H9 (cell line): ENCODE results near the gene MUCL3. TPM values are rescaled to one million over a fixed set of nuclear protein-coding genes. Genes with fewer than 3 reads are reported as not detected.

ENCODE experiments used
- DNase-seq: peaks from one replicate; pipeline ENCODE4 v3.0.0-alpha.2; 2017
- H2AFZ ChIP-seq: one replicate; pipeline ENCODE4 v1.6.1; 2013; ENCODE audit warnings: mild to moderate bottlenecking, low read length, control low read depth, moderate library complexity
- H2AK5ac ChIP-seq: 2 replicates; pipeline ENCODE4 v1.6.1; 2013; ENCODE audit warnings: low read length, control low read depth, mixed read lengths; ENCODE audit not compliant: insufficient read length
- H2BK120ac ChIP-seq: one replicate; pipeline ENCODE4 v1.6.1; 2013; ENCODE audit warnings: low read depth, mild to moderate bottlenecking, low read length, control low read depth, inconsistent platforms; ENCODE audit not compliant: poor library complexity, severe bottlenecking
- H2BK12ac ChIP-seq: 2 replicates; pipeline ENCODE4 v1.6.1; 2013; ENCODE audit warnings: low read length, control low read depth, mixed read lengths, low read depth; ENCODE audit not compliant: insufficient read length
- H2BK15ac ChIP-seq: 2 replicates; pipeline ENCODE4 v1.6.1; 2013; ENCODE audit warnings: low read depth, low read length, control low read depth
- H2BK20ac ChIP-seq: one replicate; pipeline ENCODE4 v1.6.1; 2013; ENCODE audit warnings: low read depth, mild to moderate bottlenecking, low read length, control low read depth, inconsistent platforms; ENCODE audit not compliant: poor library complexity, severe bottlenecking
- H2BK5ac ChIP-seq: 2 replicates; pipeline ENCODE4 v1.6.1; 2013; ENCODE audit warnings: low read length, control low read depth, mixed read lengths; ENCODE audit not compliant: insufficient read length
- H3K14ac ChIP-seq: 2 replicates; pipeline ENCODE4 v1.6.1; 2013; ENCODE audit warnings: low read length, control low read depth; ENCODE audit not compliant: insufficient read depth
- H3K18ac ChIP-seq: 2 replicates; pipeline ENCODE4 v1.6.1; 2013; ENCODE audit warnings: low read depth, mild to moderate bottlenecking, mixed read lengths, low read length, control low read depth; ENCODE audit not compliant: insufficient read length
- H3K23ac ChIP-seq: 2 replicates; pipeline ENCODE4 v1.6.1; 2013; ENCODE audit warnings: low read length, control low read depth, mixed read lengths, low read depth; ENCODE audit not compliant: insufficient read length
- H3K23me2 ChIP-seq: 2 replicates; pipeline ENCODE4 v1.6.1; 2013; ENCODE audit warnings: low read depth, mild to moderate bottlenecking, mixed read lengths, low read length, control low read depth; ENCODE audit not compliant: insufficient read length, poor library complexity, severe bottlenecking
- H3K27ac ChIP-seq: 2 replicates; pipeline ENCODE4 v1.5.1; 2013; ENCODE audit warnings: low read length, control low read depth, mixed read lengths, low read depth; ENCODE audit not compliant: insufficient read length
- H3K27me3 ChIP-seq: 2 replicates; pipeline ENCODE4 v1.6.1; 2013; ENCODE audit warnings: low read length, control low read depth, inconsistent platforms; ENCODE audit not compliant: insufficient read depth
- H3K4ac ChIP-seq: 2 replicates; pipeline ENCODE4 v1.6.1; 2013; ENCODE audit warnings: low read depth, mild to moderate bottlenecking, control low read depth, inconsistent platforms, low read length, moderate library complexity
- H3K4me1 ChIP-seq: 2 replicates; pipeline ENCODE4 v1.6.1; 2013; ENCODE audit warnings: low read length, control low read depth, inconsistent platforms; ENCODE audit not compliant: insufficient read depth
- H3K4me2 ChIP-seq: 2 replicates; pipeline ENCODE4 v1.6.1; 2013; ENCODE audit warnings: low read length, control low read depth, mixed read lengths; ENCODE audit not compliant: insufficient read length, insufficient read depth
- H3K56ac ChIP-seq: 2 replicates; pipeline ENCODE4 v1.6.1; 2013; ENCODE audit warnings: low read depth, mild to moderate bottlenecking, mixed read lengths, low read length, control low read depth; ENCODE audit not compliant: insufficient read length
- H3K79me1 ChIP-seq: 2 replicates; pipeline ENCODE4 v1.6.1; 2013; ENCODE audit warnings: low read depth, mild to moderate bottlenecking, moderate library complexity, low read length, control low read depth, inconsistent platforms; ENCODE audit not compliant: insufficient read depth, poor library complexity, severe bottlenecking
- H3K79me2 ChIP-seq: 2 replicates; pipeline ENCODE4 v1.6.1; 2013; ENCODE audit warnings: low read length, control low read depth, inconsistent platforms; ENCODE audit not compliant: insufficient read depth
- H3K9ac ChIP-seq: 2 replicates; pipeline ENCODE4 v1.6.1; 2013; ENCODE audit warnings: low read length, control low read depth, mixed read lengths; ENCODE audit not compliant: insufficient read length; ENCODE audit errors: extremely low read depth
- H3K9me3 ChIP-seq: one replicate; pipeline ENCODE4 v1.6.1; 2013; ENCODE audit warnings: low read depth, low read length, inconsistent platforms; ENCODE audit not compliant: control insufficient read depth
- H3T11ph ChIP-seq: one replicate; pipeline ENCODE4 v1.6.1; 2013; ENCODE audit warnings: mild to moderate bottlenecking, low read length, control low read depth, inconsistent platforms
- H4K20me1 ChIP-seq: one replicate; pipeline ENCODE4 v1.6.1; 2013; ENCODE audit not compliant: control insufficient read depth, insufficient read length, insufficient read depth
- H4K5ac ChIP-seq: 2 replicates; pipeline ENCODE4 v1.6.1; 2013; ENCODE audit warnings: low read depth, mild to moderate bottlenecking, mixed read lengths, low read length, control low read depth; ENCODE audit not compliant: insufficient read length
- H4K8ac ChIP-seq: replicated peaks from 2 replicates; pipeline ENCODE4 v1.6.1; 2013; ENCODE audit warnings: low read length, control low read depth, mixed read lengths, low read depth; ENCODE audit not compliant: insufficient read length
- H4K91ac ChIP-seq: 2 replicates; pipeline ENCODE4 v1.6.1; 2013; ENCODE audit warnings: low read depth, mild to moderate bottlenecking, moderate library complexity, mixed read lengths, low read length, control low read depth; ENCODE audit not compliant: insufficient read length
- H3K27ac Mint-ChIP-seq, 3 experiments: 2 replicates in 2 of 3; 3 replicates in 1 of 3; pipeline ENCODE4 v1.8.0; 2020 to 2021; ENCODE audit warnings: mixed read lengths in 3 of 3, mild to moderate bottlenecking in 1 of 3, moderate library complexity in 1 of 3
- H3K27me3 Mint-ChIP-seq: 2 replicates; pipeline ENCODE4 v1.8.0; 2021; ENCODE audit warnings: low read depth, mild to moderate bottlenecking, moderate library complexity, mixed read lengths
- H3K36me3 Mint-ChIP-seq, 3 experiments: 2 replicates in 2 of 3; 3 replicates in 1 of 3; pipeline ENCODE4 v1.8.0; 2020 to 2021; ENCODE audit warnings: low read depth in 3 of 3, mixed read lengths in 3 of 3; ENCODE audit not compliant: insufficient read depth in 1 of 3
- H3K4me1 Mint-ChIP-seq, 2 experiments: 2 replicates each; pipeline ENCODE4 v1.8.0; 2020; ENCODE audit warnings: mixed read lengths in 2 of 2
- H3K4me3 Mint-ChIP-seq, 2 experiments: 2 replicates in 1 of 2; 3 replicates in 1 of 2; pipeline ENCODE4 v1.8.0; 2020 to 2021; ENCODE audit warnings: mild to moderate bottlenecking in 2 of 2, mixed read lengths in 2 of 2, moderate library complexity in 1 of 2
- H3K9me3 Mint-ChIP-seq, 2 experiments: 2 replicates in 1 of 2; 3 replicates in 1 of 2; pipeline ENCODE4 v1.8.0; 2020; ENCODE audit warnings: mild to moderate bottlenecking in 2 of 2, mixed read lengths in 2 of 2, moderate library complexity in 1 of 2
- CTCF ChIP-seq: fragments of 200-600 bp; sonication (generic); conservative IDR thresholded peaks from 3 replicates; pipeline ENCODE4 v1.8.0; 2021; ENCODE audit warnings: antibody characterized with exemption, mild to moderate bottlenecking
- WGBS: extraction: QIAGEN DNeasy Blood & Tissue Kit; methylation state at CpG from one replicate; pipeline ENCODE4 v1.1.7; 2013; ENCODE audit warnings: missing lambda C conversion rate, low lambda C conversion rate, mixed read lengths; ENCODE audit not compliant: insufficient read length; ENCODE audit errors: extremely low coverage; 5-methylcytosine and 5-hydroxymethylcytosine counted together
- total RNA-seq: library from RNA; stranded (reverse); gene quantifications from 2 replicates; pipeline ENCODE4 v1.2.1, GENCODE V29; 2021

The MUCL3 gene
- total RNA-seq, 1 experiment from 2014 or later, result 0.15 TPM

GRCh38 chr6:30979141-30979540 lies 38.4 kb downstream of the MUCL3 start:
- H3K27ac Mint-ChIP-seq, result no peak overlapping the region
- Histone ChIP-seq H3K4me1 (no peaks in the 10 kb centered on the region; the same call in 1 of the 2 replicates), H2BK5ac (no peak overlapping the region), H2BK120ac (no peak overlapping the region), H3K4me2 (no peak overlapping the region), H2AK5ac (no peak overlapping the region), H3K23ac (no peak overlapping the region), H3K27ac (no peak overlapping the region), H4K5ac (no peak overlapping the region), H3K4ac (no peak overlapping the region), H2BK20ac (no peak overlapping the region), H2BK15ac (no peak overlapping the region), H4K8ac (no peak overlapping the region), H2AFZ (no peak overlapping the region), H3K27me3 (no peaks in the 10 kb centered on the region), H3K56ac (no peak overlapping the region), H2BK12ac (no peak overlapping the region), H4K91ac (no peak overlapping the region), H4K20me1 (no peaks in the 10 kb centered on the region), H3K9me3 (no peaks in the 10 kb centered on the region), H3K23me2 (no peaks in the 10 kb centered on the region), H3T11ph (no peak overlapping the region), H3K79me2 (no peaks in the 10 kb centered on the region), H3K14ac (no peak overlapping the region), H3K9ac (no peak overlapping the region), H3K18ac (no peak overlapping the region), H3K79me1 (no peaks in the 10 kb centered on the region)
- TF ChIP-seq CTCF, result no peak
- no CpG with 5 or more reads among the region's 1 CpG for WGBS
- no peak for DNase-seq
- H3K4me3 Mint-ChIP-seq, result no peak overlapping the region
- H3K36me3 Mint-ChIP-seq, result no peaks in the 10 kb centered on the region
- H3K27me3 Mint-ChIP-seq, result peaks cover 7% of the 10 kb centered on the region
- H3K4me1 Mint-ChIP-seq, result peaks cover 17 to 25% of the 10 kb centered on the region in 2 experiments
- H3K9me3 Mint-ChIP-seq, result no peaks in the 10 kb centered on the region
